GM19351 (cell line): ENCODE results near the gene STARD9.

Experiments
- ATAC-seq: cut with Tn5 transposase; IDR thresholded peaks from one replicate; pipeline ENCODE4 v1.9.1; 2021; ENCODE audit warnings: mild to moderate bottlenecking, moderate library complexity; ENCODE audit not compliant: unreplicated experiment

The STARD9 gene

GRCh38 chr15:42692536-42692935 lies 117.1 kb downstream of the STARD9 start:
- no peak for ATAC-seq

GRCh38 chr15:42692997-42693396 lies 117.6 kb downstream of the STARD9 start:
- ATAC-seq = no peak

DNA sequence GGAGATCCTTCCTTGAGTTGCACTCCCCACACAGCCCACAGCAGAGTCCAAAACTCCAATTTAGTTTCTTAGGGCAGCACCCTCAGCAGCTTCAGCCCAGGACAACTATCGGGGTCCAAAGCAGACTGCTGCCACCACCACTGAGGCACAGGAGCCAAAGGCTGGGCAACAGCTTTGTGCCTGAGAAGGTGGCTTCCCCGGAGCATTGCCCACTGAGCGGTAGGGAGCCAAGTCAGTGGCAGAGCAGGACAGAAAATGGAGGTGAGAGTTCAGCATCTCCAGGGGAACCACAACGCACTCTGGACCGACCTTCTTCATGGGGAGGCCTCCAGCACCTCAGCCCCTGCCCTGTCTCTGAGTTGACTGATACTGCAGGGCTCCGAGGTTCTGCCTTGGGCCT lies 118.1 kb downstream of the STARD9 start:
- ATAC-seq = no peak

- no peak for ATAC-seq
Measured at GRCh38 chr15:42693942-42694341, 118.5 kb downstream of the STARD9 start.

DNA sequence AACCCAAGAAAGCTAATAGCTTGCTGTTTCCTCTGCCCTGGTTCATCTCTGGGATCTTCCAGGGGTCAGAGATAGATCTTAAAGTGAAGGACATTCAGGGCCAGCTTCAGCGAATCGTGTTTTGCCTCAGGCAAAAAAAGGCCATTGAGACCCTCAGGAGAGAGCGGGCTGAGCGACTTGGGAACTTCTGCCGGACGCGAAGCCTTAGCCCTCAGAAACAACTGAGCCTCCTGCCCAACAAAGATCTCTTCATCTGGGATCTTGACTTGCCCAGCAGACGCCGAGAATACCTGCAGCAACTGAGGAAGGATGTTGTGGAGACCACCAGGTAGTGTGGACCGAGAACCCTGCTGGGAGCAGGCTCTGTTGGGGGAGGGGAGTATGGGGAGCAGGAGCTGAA lies 119.0 kb downstream of the STARD9 start:
- no peak for ATAC-seq

- ATAC-seq = no peak
Measured at GRCh38 chr15:42695527-42696071, 120.2 kb downstream of the STARD9 start.

DNA sequence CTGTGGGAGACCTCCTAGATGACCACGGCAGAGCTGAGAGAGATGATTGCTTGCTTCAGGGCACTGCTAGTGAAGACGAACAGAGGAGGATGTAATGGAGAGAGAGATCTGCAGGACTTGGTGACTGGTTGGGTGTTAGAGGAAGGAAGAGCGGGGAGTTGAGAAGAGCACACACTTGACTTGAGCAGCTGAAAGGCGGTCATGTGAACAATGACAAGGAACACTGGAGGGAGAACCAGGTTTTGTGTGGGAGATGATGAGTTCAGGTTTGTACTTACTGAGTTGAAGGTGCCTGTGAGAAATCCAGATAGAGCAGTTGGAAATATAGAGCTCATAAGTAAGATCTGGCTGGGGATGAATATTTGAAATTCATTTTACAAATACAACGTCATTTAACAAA lies 121.2 kb downstream of the STARD9 start:
- no peak for ATAC-seq

- ATAC-seq = no peak
Measured at GRCh38 chr15:42704492-42704926, 129.1 kb downstream of the STARD9 start.

- no peak for ATAC-seq
Measured at GRCh38 chr15:42705336-42705735, 129.9 kb downstream of the STARD9 start.

DNA sequence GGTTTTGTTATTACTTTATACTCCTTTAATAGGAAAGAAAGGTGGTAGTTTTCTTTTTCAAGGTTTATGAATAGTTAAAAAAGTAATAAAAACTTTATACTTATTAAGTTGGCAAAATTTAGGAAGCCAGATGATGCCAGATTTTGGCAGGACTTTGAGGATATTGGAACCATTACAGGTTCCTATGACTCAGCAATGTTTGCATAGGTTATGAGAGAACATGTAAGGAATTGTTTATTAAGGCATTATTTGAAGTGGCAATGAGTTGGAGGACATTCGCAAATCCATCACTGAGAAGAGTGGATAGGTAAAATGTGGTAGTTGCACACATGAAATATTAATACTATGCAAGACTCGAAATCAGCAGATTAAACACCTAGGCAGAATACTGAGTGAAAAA lies 131.7 kb downstream of the STARD9 start:
- no peak for ATAC-seq

DNA sequence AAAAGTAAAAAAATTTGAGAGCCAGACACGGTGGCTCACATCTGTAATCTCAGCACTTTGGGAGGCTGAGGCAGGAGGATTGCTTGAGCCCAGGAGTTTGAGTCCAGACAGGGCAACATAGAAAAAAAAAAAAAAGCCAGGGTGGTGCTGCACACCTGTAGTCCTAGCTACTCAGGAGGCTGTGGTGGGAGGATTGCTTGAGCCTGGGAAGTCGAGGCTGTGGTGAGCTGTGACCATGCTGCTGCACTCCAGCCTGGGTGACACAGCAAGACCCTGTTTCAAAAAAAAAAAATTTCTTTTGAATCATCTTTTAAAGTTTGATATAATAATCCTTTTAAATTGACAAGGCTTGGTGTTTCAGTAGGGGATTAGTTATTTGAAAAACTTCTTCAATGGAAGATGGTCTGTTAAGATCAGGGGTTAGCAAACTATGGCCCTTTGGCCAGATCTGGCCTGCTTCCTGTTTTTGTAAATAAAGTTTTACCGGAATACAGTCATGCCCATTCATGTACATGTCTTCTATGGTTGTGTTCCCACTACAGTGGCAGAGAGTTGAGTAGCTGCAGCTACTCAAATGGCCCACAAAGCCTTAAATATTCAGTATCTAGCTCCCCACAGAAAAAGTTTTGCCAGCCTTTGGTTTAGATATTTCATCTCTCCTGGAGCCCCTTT lies 132.6 kb downstream of the STARD9 start:
- no peak for ATAC-seq

- no peak for ATAC-seq
Measured at GRCh38 chr15:42710662-42711061, 135.3 kb downstream of the STARD9 start.

DNA sequence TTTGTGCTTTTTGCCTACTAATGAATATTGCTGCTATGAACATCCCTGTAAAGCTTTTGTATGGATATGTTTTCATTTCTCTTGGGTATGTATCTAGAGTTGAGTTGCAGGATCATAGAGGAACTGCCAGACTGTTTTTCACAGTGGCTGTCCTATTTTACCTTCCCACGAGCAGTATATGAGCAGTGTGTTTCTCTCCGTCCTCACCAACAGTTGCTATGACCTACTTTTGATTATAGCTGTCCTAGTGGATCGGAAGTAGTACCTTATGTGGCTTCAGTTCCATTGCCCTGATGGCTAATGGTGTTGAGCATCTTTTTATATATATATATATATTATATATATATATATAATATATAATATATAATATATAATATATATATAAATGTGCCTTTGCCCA lies 136.3 kb downstream of the STARD9 start:
- no peak for ATAC-seq

DNA sequence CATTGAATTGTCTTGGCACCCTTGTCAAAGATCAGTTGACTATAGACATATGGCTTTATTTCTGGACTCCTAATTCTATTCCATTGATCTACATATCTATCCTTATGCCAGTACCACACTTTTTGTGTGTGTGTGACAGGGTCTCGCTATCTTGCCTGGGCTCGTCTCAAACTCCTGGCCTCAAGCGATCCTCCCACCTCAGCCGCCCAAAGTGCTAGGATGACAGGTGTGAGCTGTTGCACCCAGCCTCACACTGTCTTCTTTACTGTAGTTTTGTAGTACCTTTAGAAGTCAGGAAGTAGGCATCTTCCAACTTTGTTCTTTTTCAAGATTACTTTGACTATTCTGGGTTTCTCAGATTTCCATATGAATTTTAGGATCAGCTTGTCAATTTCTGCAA lies 137.2 kb downstream of the STARD9 start:
- ATAC-seq = no peak

- ATAC-seq = no peak
Measured at GRCh38 chr15:42716125-42716524, 140.7 kb downstream of the STARD9 start.

DNA sequence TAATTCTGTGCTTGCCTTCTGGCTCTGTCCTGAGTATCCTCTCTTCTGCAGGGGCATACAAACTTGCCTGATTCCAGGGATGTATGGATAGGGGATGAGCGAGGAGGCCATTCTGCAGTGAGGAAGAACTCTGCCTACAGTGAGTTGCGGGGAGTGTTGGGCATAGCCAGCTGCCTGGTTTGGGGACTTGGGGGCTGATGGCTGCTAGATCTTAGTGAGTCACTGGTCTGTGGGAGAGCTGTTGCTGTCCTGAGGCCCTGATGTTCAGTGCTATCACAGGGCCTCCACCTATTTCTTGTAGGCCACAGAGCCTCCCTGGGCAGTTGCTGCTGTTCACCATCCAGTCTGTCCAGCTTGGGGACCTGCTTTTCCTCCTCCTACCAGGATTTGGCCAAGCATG lies 141.2 kb downstream of the STARD9 start:
- ATAC-seq = no peak

GRCh38 chr15:42719043-42719442 lies 143.6 kb downstream of the STARD9 start:
- ATAC-seq = no peak

DNA sequence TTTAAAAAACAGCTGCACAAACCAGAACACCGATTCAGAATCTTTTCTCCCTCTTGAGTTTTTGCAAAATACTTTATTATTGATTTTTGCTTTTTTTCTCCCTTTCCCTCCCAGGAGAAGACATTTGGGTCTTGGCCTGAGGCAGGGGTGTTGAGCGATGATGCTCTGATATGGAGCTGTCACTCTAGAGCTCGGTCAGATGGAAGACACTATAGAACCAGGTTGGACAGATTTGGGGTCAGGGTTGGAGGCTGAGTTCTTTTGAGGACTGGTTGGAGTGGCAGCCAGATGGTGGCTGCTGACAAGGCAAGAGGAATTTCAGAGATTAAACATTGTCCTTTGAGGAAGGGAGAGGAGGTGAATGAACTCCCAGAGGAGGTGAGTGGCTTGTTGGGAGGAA lies 144.7 kb downstream of the STARD9 start:
- no peak for ATAC-seq

DNA sequence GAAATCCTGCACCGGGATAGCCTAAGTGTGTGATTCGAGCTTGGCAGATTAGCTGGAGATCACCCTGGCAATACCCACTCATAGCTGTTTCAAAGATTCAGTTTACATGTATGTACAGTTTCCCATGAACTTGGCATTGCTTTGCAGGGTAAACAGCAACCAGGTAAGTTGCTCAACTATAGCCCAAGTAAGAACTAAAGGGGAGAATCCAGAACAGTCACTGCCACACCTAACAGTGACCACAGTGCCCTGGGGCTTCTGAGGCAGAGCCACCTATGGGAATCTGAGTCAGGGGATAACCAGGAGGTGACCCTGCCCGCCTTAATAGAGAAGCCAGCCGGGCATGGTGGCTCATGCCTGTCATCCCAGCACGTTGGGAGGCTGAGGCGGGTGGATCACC lies 145.6 kb downstream of the STARD9 start:
- no peak for ATAC-seq

DNA sequence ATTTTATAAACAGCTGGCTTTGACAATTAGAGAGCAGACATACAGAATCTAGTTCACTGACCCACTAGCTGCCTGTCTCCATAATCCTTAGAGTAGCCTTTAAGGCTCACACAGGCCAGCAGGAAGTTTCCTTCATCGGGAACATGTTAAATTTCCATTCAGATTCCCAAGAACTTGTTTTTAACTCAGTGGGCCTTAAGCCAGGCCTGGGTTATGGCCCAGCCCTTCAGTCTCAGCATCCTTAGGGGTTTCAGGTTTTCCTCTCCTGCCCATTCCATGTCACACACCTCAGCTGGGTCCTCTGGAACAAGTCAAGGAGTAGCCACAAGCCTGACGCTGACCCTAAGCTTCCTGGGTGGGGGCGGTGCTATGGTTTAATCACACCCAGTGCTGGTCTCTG lies 146.5 kb downstream of the STARD9 start:
- ATAC-seq = no peak

DNA sequence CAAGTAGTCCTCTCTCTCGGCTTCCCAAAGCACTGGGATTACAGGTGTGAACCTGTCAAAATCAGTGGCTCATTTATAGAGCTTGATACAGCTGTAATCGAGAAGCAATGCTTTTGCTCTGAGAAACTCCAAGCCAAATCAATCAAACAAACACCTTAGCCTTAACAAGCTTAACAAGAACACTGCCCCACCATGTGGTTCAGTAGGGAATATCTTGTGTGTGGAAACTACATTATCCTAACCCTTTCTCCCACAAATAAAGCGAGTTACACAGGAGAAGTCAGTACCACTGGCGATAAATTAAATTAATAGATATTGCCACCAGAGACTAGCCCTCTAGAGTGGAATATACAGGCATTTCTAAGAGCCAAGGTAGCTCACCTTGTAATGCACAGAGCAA lies 147.7 kb downstream of the STARD9 start:
- no peak for ATAC-seq

- ATAC-seq = no peak
Measured at GRCh38 chr15:42724276-42724675, 148.9 kb downstream of the STARD9 start.

- ATAC-seq = no peak
Measured at GRCh38 chr15:42725331-42725903, 150.0 kb downstream of the STARD9 start.
